RWPE2 (cell line): Measurements from ENCODE around the gene MDK.

Source experiments
- ATAC-seq: fragments of 200-7000 bp; cut with Tn5 transposase; 3 replicates; pipeline ENCODE4 v1.9.1; 2021; ENCODE audit warnings: low read depth
- DNase-seq: peaks from one replicate; pipeline ENCODE4 v3.0.0-alpha.2; 2020; ENCODE audit warnings: low spot score
- H3K27ac ChIP-seq: fragments of 450-650 bp; 2 replicates; pipeline ENCODE4 v1.5.1; 2017; ENCODE audit warnings: mild to moderate bottlenecking; ENCODE audit not compliant: poor library complexity, severe bottlenecking
- H3K27me3 ChIP-seq: fragments of 250-450 bp; sonication (Bioruptor Pico); 2 replicates; pipeline ENCODE4 v1.5.1; 2021; ENCODE audit warnings: mild to moderate bottlenecking, moderate library complexity; ENCODE audit not compliant: insufficient read depth, poor library complexity, severe bottlenecking
- H3K36me3 ChIP-seq: fragments of 250-450 bp; sonication (Bioruptor Pico); 2 replicates; pipeline ENCODE4 v1.5.1; 2020; ENCODE audit warnings: low read depth, mild to moderate bottlenecking, moderate library complexity
- H3K4me1 ChIP-seq: fragments of 250-450 bp; sonication (Bioruptor Pico); 2 replicates; pipeline ENCODE4 v1.5.1; 2021; ENCODE audit warnings: mild to moderate bottlenecking, moderate library complexity; ENCODE audit not compliant: insufficient read depth, poor library complexity, severe bottlenecking
- H3K4me3 ChIP-seq: fragments of 250-450 bp; sonication (Bioruptor Pico); 2 replicates; pipeline ENCODE4 v1.5.1; 2021; ENCODE audit warnings: mild to moderate bottlenecking, moderate library complexity; ENCODE audit not compliant: severe bottlenecking
- H3K9me3 ChIP-seq: fragments of 250-450 bp; sonication (Bioruptor Pico); 2 replicates; pipeline ENCODE4 v1.5.1; 2021; ENCODE audit warnings: mild to moderate bottlenecking, moderate library complexity; ENCODE audit not compliant: severe bottlenecking
- CTCF ChIP-seq: fragments of 450-650 bp; IDR thresholded peaks from one replicate; pipeline ENCODE4 v1.5.1; 2017; ENCODE audit warnings: mild to moderate bottlenecking, moderate library complexity; ENCODE audit not compliant: poor library complexity, severe bottlenecking

The MDK gene

GRCh38 chr11:46388619-46389449 is 7.4 kb downstream of the MDK start:
- Histone ChIP-seq H3K27ac (no peak overlapping the region), H3K27me3 (peaks cover 35% of the 10 kb centered on the region), H3K9me3 (no peaks in the 10 kb centered on the region), H3K4me3 (no peak overlapping the region), H3K4me1 (no peaks in the 10 kb centered on the region), H3K36me3 (no peaks in the 10 kb centered on the region)
- no peak for TF ChIP-seq CTCF
- ATAC-seq, result peak; percentile 1; the same call in 1 of the 3 replicates
- no peak for DNase-seq

- Histone ChIP-seq H3K27ac (no peak overlapping the region), H3K4me3 (peak overlapping the region; percentile 31), H3K36me3 (no peaks in the 10 kb centered on the region), H3K27me3 (peaks cover 35% of the 10 kb centered on the region), H3K4me1 (no peaks in the 10 kb centered on the region), H3K9me3 (no peaks in the 10 kb centered on the region)
- ATAC-seq, result peak; percentile 73
- peak; percentile 77 for DNase-seq
- TF ChIP-seq CTCF, result peak; percentile 95
Observed at GRCh38 chr11:46389450-46390330, 8.2 kb downstream of the MDK start.

DNA sequence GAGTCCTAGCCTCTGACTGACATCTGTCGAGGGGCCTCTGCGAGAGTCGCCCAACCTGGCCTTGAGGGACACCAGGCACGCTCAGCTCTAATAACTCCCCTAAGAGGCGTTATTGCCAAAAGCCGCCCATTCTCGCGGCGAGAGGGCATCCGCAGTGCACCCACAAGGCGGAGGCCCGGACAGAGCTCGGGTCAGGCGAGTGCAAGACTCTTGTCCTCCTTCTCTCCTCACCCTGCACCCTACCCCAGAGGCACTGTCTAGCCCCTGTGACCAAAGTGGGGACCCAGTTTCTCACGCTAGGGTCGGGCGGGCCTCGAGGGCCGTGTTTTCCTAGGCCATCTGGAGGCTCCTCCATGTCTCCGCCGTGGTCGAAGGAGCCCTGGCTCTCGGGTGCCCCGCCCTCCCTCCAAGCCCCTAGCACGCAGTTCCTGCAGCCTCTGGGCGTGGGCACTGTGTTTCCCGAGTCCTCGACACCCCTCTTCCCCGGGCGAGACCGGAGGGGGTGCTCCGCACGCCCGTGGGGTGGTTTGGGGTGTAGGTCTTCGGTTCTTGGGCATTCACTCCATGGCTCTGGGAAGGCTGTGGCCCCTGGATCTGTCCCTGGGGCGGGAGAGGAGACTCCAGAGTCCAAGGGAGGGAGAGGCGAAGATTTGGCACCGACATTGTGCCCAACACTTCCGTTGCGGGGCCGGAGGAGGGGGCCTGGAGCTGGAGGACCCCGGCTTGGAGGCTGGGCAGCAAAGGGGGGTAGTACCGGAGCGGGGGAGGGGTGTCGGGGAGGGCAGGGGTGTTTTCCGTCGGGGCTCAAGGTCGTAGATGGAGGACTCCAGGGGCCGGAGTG is 9.1 kb downstream of the MDK start:
- DNase-seq, result peak; percentile 51
- peaks cover 35% of the 10 kb centered on the region for H3K27me3 ChIP-seq

GRCh38 chr11:46391186-46391577 is 9.7 kb downstream of the MDK start:
- H3K36me3 ChIP-seq, result no peaks in the 10 kb centered on the region
- H3K4me1 ChIP-seq, result no peaks in the 10 kb centered on the region
- no peak for TF ChIP-seq CTCF
- H3K4me3 ChIP-seq, result peak overlapping the region; percentile 40
- no peak for DNase-seq
- no peak overlapping the region for H3K27ac ChIP-seq
- H3K9me3 ChIP-seq, result no peaks in the 10 kb centered on the region
- H3K27me3 ChIP-seq, result peaks cover 35% of the 10 kb centered on the region
- no peak for ATAC-seq

More for the DNA sequence above, 9.1 kb downstream of the MDK start:
- Histone ChIP-seq H3K4me3 (no peak overlapping the region), H3K4me1 (no peaks in the 10 kb centered on the region), H3K36me3 (no peaks in the 10 kb centered on the region), H3K9me3 (no peaks in the 10 kb centered on the region), H3K27ac (no peak overlapping the region)
- ATAC-seq, result no peak
- no peak for TF ChIP-seq CTCF
